Hepatic stellate cell (primary cell): ENCODE measurements around the gene SERINC5.
A peak's percentile ranks its signal among the peaks of the same experiment; 100 is the strongest.
"Not testable (repeated sequence)": the region's sequence is repeated elsewhere in the genome, so short reads cannot be mapped to it uniquely, and the experiment has no call there.

Experiments used
- DNase-seq: peaks from one replicate; pipeline ENCODE4 v3.0.0; 2011; ENCODE audit warnings: low spot score

SERINC5 gene

GRCh38 chr5:80195837-80196400 is 59.9 kb downstream of the SERINC5 start:
- DNase-seq: no peak

- DNase-seq: no peak
These were observed 61.4 kb downstream of the SERINC5 start for GRCh38 chr5:80194468-80194867.

- DNase-seq: no peak
These were observed 62.4 kb downstream of the SERINC5 start for GRCh38 chr5:80193401-80193800.

GRCh38 chr5:80192507-80193241 is 63.2 kb downstream of the SERINC5 start:
- peak; percentile 32 for DNase-seq

GRCh38 chr5:80191991-80192398 is 63.9 kb downstream of the SERINC5 start:
- DNase-seq: no peak

- no peak for DNase-seq
These were observed 64.5 kb downstream of the SERINC5 start for GRCh38 chr5:80191397-80191796.

GRCh38 chr5:80190960-80191359 is 64.9 kb downstream of the SERINC5 start:
- DNase-seq: no peak

GRCh38 chr5:80189701-80190100 is 66.1 kb downstream of the SERINC5 start:
- no peak for DNase-seq

- DNase-seq: no peak
These were observed 66.6 kb downstream of the SERINC5 start for GRCh38 chr5:80189201-80189600.

GRCh38 chr5:80187421-80188090 is 68.3 kb downstream of the SERINC5 start:
- DNase-seq: no peak

- DNase-seq: not testable (repeated sequence)
These were observed 70.3 kb downstream of the SERINC5 start for GRCh38 chr5:80185535-80185934.

- no peak for DNase-seq
These were observed 70.8 kb downstream of the SERINC5 start for GRCh38 chr5:80185095-80185494.

GRCh38 chr5:80184235-80185023 is 71.4 kb downstream of the SERINC5 start:
- DNase-seq: no peak

- DNase-seq: not testable (repeated sequence)
These were observed 72.1 kb downstream of the SERINC5 start for GRCh38 chr5:80183728-80184234.

GRCh38 chr5:80182809-80183580 is 72.9 kb downstream of the SERINC5 start:
- no peak for DNase-seq

- no peak for DNase-seq
These were observed 74.1 kb downstream of the SERINC5 start for GRCh38 chr5:80181618-80182211.

- no peak for DNase-seq
These were observed 78.6 kb downstream of the SERINC5 start for GRCh38 chr5:80177236-80177635.

GRCh38 chr5:80175337-80175736 is 80.5 kb downstream of the SERINC5 start:
- DNase-seq: no peak

GRCh38 chr5:80174790-80175189 is 81.1 kb downstream of the SERINC5 start:
- DNase-seq: no peak

GRCh38 chr5:80172067-80172695 is 83.7 kb downstream of the SERINC5 start:
- no peak for DNase-seq

- no peak for DNase-seq
These were observed 85.7 kb downstream of the SERINC5 start for GRCh38 chr5:80170117-80170535.
